Tibial nerve (tissue), 4 donors: ENCODE results near the gene BYSL. TPM values are rescaled to one million over a fixed set of nuclear protein-coding genes. Genes with fewer than 3 reads are reported as not detected.

ENCODE experiments used
- DNase-seq, 2 donors: peaks; one replicate each; pipeline ENCODE4 v3.0.0-alpha.2; 2019; ENCODE audit warnings: low spot score in 2 of 2
- H3K27ac ChIP-seq, 4 donors: fragments of 200-600 bp; sonication (generic) in 3 of 4; one replicate each; pipeline ENCODE4 v1.5.1; 2017 to 2019; ENCODE audit warnings: mild to moderate bottlenecking in 1 of 4
- H3K27me3 ChIP-seq, 2 donors: fragments of 200-600 bp; sonication (generic) in 1 of 2; one replicate each; pipeline versions ENCODE4 v1.5.1 to v1.6.0; 2017 to 2019
- H3K36me3 ChIP-seq, 3 donors: fragments of 200-600 bp; sonication (generic); one replicate each; pipeline ENCODE4 v1.5.1; 2018 to 2019
- H3K4me1 ChIP-seq, 4 donors: fragments of 200-600 bp; sonication (generic) in 3 of 4; one replicate each; pipeline ENCODE4 v1.5.1; 2017 to 2019
- H3K4me3 ChIP-seq, 4 donors: fragments of 200-600 bp; sonication (generic) in 3 of 4; one replicate each; pipeline ENCODE4 v1.5.1; 2017 to 2019; ENCODE audit warnings: mild to moderate bottlenecking in 1 of 4, moderate library complexity in 1 of 4
- H3K9me3 ChIP-seq, 4 donors: fragments of 200-600 bp; sonication (generic) in 3 of 4; one replicate each; pipeline ENCODE4 v1.5.1; 2017 to 2019
- CTCF ChIP-seq, 5 experiments: fragments of 200-600 bp in 3 of 5; fragments of 450-650 bp in 2 of 5; sonication (generic) in 3 of 5; IDR thresholded peaks; one replicate each; pipeline ENCODE4 v1.5.1; 2016 to 2019; ENCODE audit warnings: antibody characterized with exemption in 5 of 5, mild to moderate bottlenecking in 3 of 5, moderate library complexity in 2 of 5
- EP300 ChIP-seq, 2 donors: sonication (generic); formaldehyde crosslinking; IDR thresholded peaks; one replicate each; pipeline ENCODE4 v1.6.1; 2017; ENCODE audit warnings: antibody characterized with exemption in 2 of 2, mild to moderate bottlenecking in 1 of 2
- POLR2A ChIP-seq, 2 donors: fragments of 450-650 bp; IDR thresholded peaks; one replicate each; pipeline ENCODE4 v1.6.1; 2017; ENCODE audit warnings: antibody characterized with exemption in 2 of 2, mild to moderate bottlenecking in 2 of 2, moderate library complexity in 2 of 2
- WGBS, 2 donors: methylation state at CpG; one replicate each; pipeline ENCODE4 v1.1.5; 2018; 5-methylcytosine and 5-hydroxymethylcytosine counted together
- total RNA-seq, 4 donors: library from RNA; depleted of rRNA; stranded (reverse); fragments of >200 nt; gene quantifications; one replicate each; pipeline ENCODE4 v1.1.0, GENCODE V29; 2016

BYSL gene
- total RNA-seq, 4 donors from 2014 or later, result 9.2 to 13.3 (median 12.8) TPM

GRCh38 chr6:41887331-41887751 lies 34.0 kb upstream of the BYSL start:
- DNase-seq, result no peak
- WGBS, 2 donors, result 43 to 46% methylated on average over 4 of the region's 4 CpGs
- TF ChIP-seq POLR2A (IDR thresholded peaks at IDR 0.05) (no peak), CTCF (IDR thresholded peaks at IDR 0.05) (no peak), EP300 (IDR thresholded peaks at IDR 0.05) (no peak)
- H3K4me3 ChIP-seq, result no peak overlapping the region
- no peaks in the 10 kb centered on the region for H3K36me3 ChIP-seq
- H3K4me1 ChIP-seq, result no peaks in the 10 kb centered on the region
- H3K9me3 ChIP-seq, result no peaks in the 10 kb centered on the region
- no peaks in the 10 kb centered on the region for H3K27me3 ChIP-seq
- no peak overlapping the region for H3K27ac ChIP-seq

- Histone ChIP-seq H3K9me3 (no peaks in the 10 kb centered on the region), H3K27me3 (no peaks in the 10 kb centered on the region), H3K27ac (no peak overlapping the region), H3K36me3 (no peaks in the 10 kb centered on the region), H3K4me1 (peaks cover 0 to 27% (median 17%) of the 10 kb centered on the region in 4 donors), H3K4me3 (no peak overlapping the region)
- WGBS, 2 donors, result 52 to 60% methylated on average over 4 of the region's 4 CpGs
- TF ChIP-seq CTCF (IDR thresholded peaks at IDR 0.05) (no peak), POLR2A (IDR thresholded peaks at IDR 0.05) (no peak), EP300 (IDR thresholded peaks at IDR 0.05) (no peak)
- no peak for DNase-seq
Observed at GRCh38 chr6:41892921-41893564, 28.3 kb upstream of the BYSL start.

- Histone ChIP-seq H3K4me1 (peaks cover 0 to 27% (median 17%) of the 10 kb centered on the region in 4 donors), H3K27ac (peak overlapping the region; percentile 10 to 90 (median 82)), H3K36me3 (no peaks in the 10 kb centered on the region), H3K4me3 (peak overlapping the region; percentile 46 to 97 (median 83)), H3K27me3 (no peaks in the 10 kb centered on the region), H3K9me3 (no peaks in the 10 kb centered on the region)
- no peak for DNase-seq
- TF ChIP-seq EP300 (IDR thresholded peaks at IDR 0.05), result no peak
- TF ChIP-seq POLR2A (IDR thresholded peaks at IDR 0.05), result no peak
- TF ChIP-seq CTCF (IDR thresholded peaks at IDR 0.05), result no peak
- WGBS, 2 donors, result 2 to 3% methylated on average over 51 to 53 of the region's 56 CpGs
Observed at GRCh38 chr6:41894366-41895299, 26.7 kb upstream of the BYSL start.

DNA sequence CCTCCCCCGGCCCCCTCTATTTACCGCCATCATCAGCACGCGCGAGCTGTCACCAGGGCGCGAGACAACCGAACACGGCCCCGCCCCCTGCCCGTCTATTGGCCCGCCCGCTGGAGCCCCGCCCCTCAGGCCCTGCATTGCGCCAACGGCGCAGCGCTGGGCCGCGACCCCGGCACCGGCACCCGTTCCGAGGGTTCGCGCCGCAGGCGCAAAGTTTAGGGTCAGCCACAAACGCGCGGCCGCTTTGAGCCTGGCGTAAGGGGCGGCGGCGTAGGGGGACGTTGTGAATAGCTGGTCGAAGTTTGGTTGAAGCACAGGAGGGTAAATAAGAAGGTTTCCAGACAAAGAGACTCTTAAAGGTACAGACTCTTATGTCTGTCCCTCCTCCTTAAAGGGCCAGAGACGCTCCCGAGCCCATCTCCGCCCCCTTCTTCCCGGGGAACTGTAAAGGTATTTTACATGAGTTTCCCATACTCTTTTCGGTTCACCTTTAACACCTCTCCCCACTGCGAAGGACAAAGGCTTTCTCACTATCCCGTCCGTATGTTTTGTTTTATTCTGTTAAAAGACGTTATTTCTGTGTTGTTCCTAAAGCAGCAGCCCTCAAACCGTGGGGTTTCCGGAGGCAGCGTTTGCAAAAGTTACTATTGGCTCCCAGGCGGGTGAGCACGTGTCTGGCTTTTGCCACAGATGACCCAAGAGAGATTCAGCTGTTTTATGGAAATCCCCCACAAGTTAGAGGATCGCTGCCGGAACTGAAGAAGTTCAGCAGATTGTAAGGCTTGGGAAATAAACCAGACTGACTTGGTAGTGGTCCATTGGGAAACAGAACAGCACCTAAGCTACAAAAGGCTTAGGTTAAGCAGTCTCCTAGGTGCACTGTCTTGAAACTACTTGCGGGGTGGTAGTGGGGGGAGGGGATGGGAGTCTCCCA lies 25.7 kb upstream of the BYSL start, which contains the start of gene USP49:
Gene USP49 (minus strand): TSS at position 76 of the 934 bp plus-strand sequence. CDS start 88,392 bp downstream, outside the sequence.
- peak; percentile 83 to 86 for DNase-seq
- Histone ChIP-seq H3K27me3 (no peaks in the 10 kb centered on the region), H3K4me1 (peaks cover 0 to 27% (median 17%) of the 10 kb centered on the region in 4 donors), H3K27ac (peak within 1 kb of the TSS; percentile 10 to 90 (median 82)), H3K9me3 (no peaks in the 10 kb centered on the region), H3K4me3 (peak within 1 kb of the TSS; percentile 46 to 97 (median 83)), H3K36me3 (peaks cover 0 to 7% (median 0%) of the 10 kb centered on the region in 3 donors)
- 0 to 1% methylated on average over 28 to 43 of the region's 55 CpGs for WGBS, 2 donors
- TF ChIP-seq POLR2A (IDR thresholded peaks at IDR 0.05) (no peak), CTCF (IDR thresholded peaks at IDR 0.05) (peak in 1 of 5 experiments; percentile 26), EP300 (IDR thresholded peaks at IDR 0.05) (peak; percentile 33 to 74)
